ENCODE results near the gene LDHAL6B.
"Not testable (repeated sequence)": the region's sequence is repeated elsewhere in the genome, so short reads cannot be mapped to it uniquely, and the experiment has no call there.

The LDHAL6B gene

DNA sequence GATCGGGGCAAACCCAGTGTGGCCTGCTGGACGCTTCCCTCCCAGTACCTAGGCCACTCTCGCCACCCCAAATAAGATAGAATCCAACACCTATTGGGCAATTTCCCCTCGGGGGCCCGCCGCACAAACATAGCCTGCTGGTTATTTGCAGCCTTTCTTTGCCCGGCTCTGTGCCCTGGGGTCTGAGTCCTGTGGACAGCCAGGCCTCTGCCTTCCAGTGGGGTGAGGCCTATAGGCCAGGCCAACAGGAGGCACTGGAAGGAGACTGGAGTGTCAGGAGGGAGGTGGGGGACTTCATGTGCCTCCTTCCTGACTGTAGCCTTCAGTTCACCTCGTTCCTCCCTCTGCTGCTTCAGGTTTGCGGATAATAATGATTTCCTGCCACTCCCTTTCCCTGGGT is 47.4 kb upstream of the LDHAL6B start:
- Histone ChIP-seq H2BK5ac (ENCODE audit: low read length) (no peak overlapping the region), H3K27me3 (ENCODE audit: control insufficient read depth in 3 of 3, insufficient read depth in 3 of 3, low read depth in 1 of 3, low read length in 3 of 3) (no peaks in the 10 kb centered on the region), H2BK15ac (ENCODE audit: low read length) (no peak overlapping the region), H3K14ac (ENCODE audit: low read length) (no peak overlapping the region), H2AK5ac (ENCODE audit: low read depth, low read length) (no peak overlapping the region), H2BK120ac (ENCODE audit: low read depth, low read length) (no peak overlapping the region), H3K9ac (ENCODE audit: low read depth, low read length, poor library complexity) (no peak overlapping the region), H3K27ac (replicated peaks; ENCODE audit: low read length) (no peak overlapping the region), H3K18ac (ENCODE audit: low read length) (no peak overlapping the region), H3K4me1 (ENCODE audit: control insufficient read depth in 2 of 2, insufficient read depth in 1 of 2, low read depth in 1 of 2, low read length in 2 of 2) (peaks cover 0 to 2% of the 10 kb centered on the region in 2 donors), H3K36me3 (replicated peaks in 1 of 2; ENCODE audit: control insufficient read depth in 2 of 2, insufficient read depth in 2 of 2, low read length in 2 of 2) (peaks cover 9 to 63% of the 10 kb centered on the region in 2 donors), H3K23ac (ENCODE audit: low read depth, low read length, poor library complexity) (no peak overlapping the region), H2BK12ac (ENCODE audit: low read length) (no peak overlapping the region), H3K4me2 (ENCODE audit: insufficient read depth, low read length, poor library complexity, severe bottlenecking) (no peak overlapping the region), H3K79me1 (ENCODE audit: low read depth, low read length) (no peaks in the 10 kb centered on the region), H4K8ac (ENCODE audit: low read depth, low read length) (no peak overlapping the region), H3K4me3 (ENCODE audit: low read length in 2 of 2) (peak overlapping the region in 1 of 2 donors; percentile 49), H2AFZ (ENCODE audit: low read length) (no peak overlapping the region), H3K9me3 (replicated peaks in 1 of 2; ENCODE audit: control insufficient read depth in 2 of 2, insufficient read depth in 1 of 2, low read depth in 1 of 2, low read length in 2 of 2) (no peaks in the 10 kb centered on the region), H3K4ac (ENCODE audit: low read length) (no peak overlapping the region), H4K91ac (ENCODE audit: low read depth, low read length, poor library complexity) (no peak overlapping the region)
- no CpG with 5 or more reads among the region's 9 CpGs for WGBS, 2 donors (ENCODE audit: extremely low coverage in 2 of 2, insufficient read length in 2 of 2, insufficient replicate concordance in 1 of 2)
- no peak for DNase-seq (ENCODE audit: low spot score)

DNA sequence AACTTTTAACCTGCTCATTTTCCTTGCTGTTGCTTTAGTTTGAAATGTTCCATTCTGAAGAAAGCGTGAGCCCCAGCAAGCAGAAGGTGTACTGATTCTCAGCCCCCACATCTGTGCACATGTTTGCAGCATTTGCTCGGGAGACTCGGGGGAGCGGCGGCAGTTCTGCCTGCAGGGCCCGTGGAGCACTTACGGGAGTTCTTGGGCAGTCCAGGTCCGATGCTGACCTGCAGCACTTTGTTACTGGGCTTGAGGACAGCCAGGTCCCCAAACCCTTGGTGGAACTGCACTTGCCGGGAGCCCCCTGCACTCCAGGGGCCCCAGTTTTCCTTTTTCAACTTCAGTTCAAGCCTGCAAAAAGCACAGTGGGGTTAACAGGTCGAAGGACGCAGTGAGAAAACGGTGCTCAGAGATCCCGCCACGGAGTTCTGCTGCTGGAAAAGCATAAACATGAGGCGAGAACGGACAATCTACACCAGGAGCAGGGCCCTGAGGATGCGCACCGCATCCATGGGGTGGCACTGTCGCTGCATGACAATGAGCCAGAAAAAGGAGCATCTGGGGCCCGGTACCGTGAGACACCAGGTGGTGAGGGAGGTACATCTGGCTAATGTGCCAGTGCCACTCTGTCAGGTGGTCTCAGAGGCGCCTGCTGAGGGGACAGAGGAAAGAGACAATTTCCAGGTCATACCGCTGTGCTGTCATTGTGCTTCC is 45.6 kb upstream of the LDHAL6B start:
- no peak overlapping the region for H3K18ac ChIP-seq (ENCODE audit: low read length)
- no peak overlapping the region for H3K14ac ChIP-seq (ENCODE audit: low read length)
- H3K36me3 ChIP-seq (replicated peaks in 1 of 2; ENCODE audit: control insufficient read depth in 2 of 2, insufficient read depth in 2 of 2, low read length in 2 of 2) = peaks cover 9 to 54% of the 10 kb centered on the region in 2 donors
- no peak overlapping the region for H4K91ac ChIP-seq (ENCODE audit: low read depth, low read length, poor library complexity)
- no CpG with 5 or more reads among the region's 23 CpGs for WGBS, 2 donors (ENCODE audit: extremely low coverage in 2 of 2, insufficient read length in 2 of 2, insufficient replicate concordance in 1 of 2)
- H2AFZ ChIP-seq (ENCODE audit: low read length) = no peak overlapping the region
- H2BK12ac ChIP-seq (ENCODE audit: low read length) = no peak overlapping the region
- no peaks in the 10 kb centered on the region for H3K79me1 ChIP-seq (ENCODE audit: low read depth, low read length)
- no peak overlapping the region for H4K8ac ChIP-seq (ENCODE audit: low read depth, low read length)
- no peak overlapping the region for H2BK120ac ChIP-seq (ENCODE audit: low read depth, low read length)
- DNase-seq (ENCODE audit: low spot score) = no peak
- H3K4ac ChIP-seq (ENCODE audit: low read length) = no peak overlapping the region
- no peak overlapping the region for H3K9ac ChIP-seq (ENCODE audit: low read depth, low read length, poor library complexity)
- H3K4me1 ChIP-seq (ENCODE audit: control insufficient read depth in 2 of 2, insufficient read depth in 1 of 2, low read depth in 1 of 2, low read length in 2 of 2) = no peaks in the 10 kb centered on the region
- no peak overlapping the region for H2BK15ac ChIP-seq (ENCODE audit: low read length)
- no peak overlapping the region for H3K4me3 ChIP-seq (ENCODE audit: low read length in 2 of 2)
- H2BK5ac ChIP-seq (ENCODE audit: low read length) = no peak overlapping the region
- no peak overlapping the region for H3K23ac ChIP-seq (ENCODE audit: low read depth, low read length, poor library complexity)
- H3K4me2 ChIP-seq (ENCODE audit: insufficient read depth, low read length, poor library complexity, severe bottlenecking) = no peak overlapping the region
- H3K9me3 ChIP-seq (replicated peaks in 1 of 2; ENCODE audit: control insufficient read depth in 2 of 2, insufficient read depth in 1 of 2, low read depth in 1 of 2, low read length in 2 of 2) = no peaks in the 10 kb centered on the region
- no peak overlapping the region for H2AK5ac ChIP-seq (ENCODE audit: low read depth, low read length)
- no peak overlapping the region for H3K27ac ChIP-seq (replicated peaks; ENCODE audit: low read length)
- no peaks in the 10 kb centered on the region for H3K27me3 ChIP-seq (ENCODE audit: control insufficient read depth in 3 of 3, insufficient read depth in 3 of 3, low read depth in 1 of 3, low read length in 3 of 3)

DNA sequence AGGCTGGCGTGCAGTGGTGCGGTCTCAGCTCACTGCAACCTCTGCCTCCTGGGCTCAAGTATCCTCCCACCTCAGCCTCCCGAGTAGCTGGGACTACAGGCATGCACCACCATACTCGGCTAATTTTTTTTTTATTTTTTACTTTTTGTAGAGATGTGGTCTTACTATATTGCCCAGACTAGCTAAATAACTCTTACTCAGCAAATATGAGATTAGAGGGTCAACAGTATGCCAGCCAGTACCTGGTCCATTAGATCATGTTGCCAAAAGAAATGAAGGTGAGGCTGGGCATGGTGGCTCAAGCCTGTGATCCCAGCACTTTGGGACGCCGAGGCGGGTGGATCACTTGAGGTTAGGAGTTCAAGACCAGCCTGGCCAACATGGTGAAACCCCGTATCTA is 44.6 kb upstream of the LDHAL6B start:
- H2AK5ac ChIP-seq (ENCODE audit: low read depth, low read length); H3K14ac ChIP-seq (ENCODE audit: low read length); H3K79me1 ChIP-seq (ENCODE audit: low read depth, low read length); H3K27me3 ChIP-seq (ENCODE audit: control insufficient read depth in 3 of 3, insufficient read depth in 3 of 3, low read depth in 1 of 3, low read length in 3 of 3); H3K27ac ChIP-seq (replicated peaks; ENCODE audit: low read length); H3K23ac ChIP-seq (ENCODE audit: low read depth, low read length, poor library complexity); H2BK120ac ChIP-seq (ENCODE audit: low read depth, low read length); H2BK5ac ChIP-seq (ENCODE audit: low read length); DNase-seq (ENCODE audit: low spot score); H4K91ac ChIP-seq (ENCODE audit: low read depth, low read length, poor library complexity); H2AFZ ChIP-seq (ENCODE audit: low read length); H3K4me3 ChIP-seq (ENCODE audit: low read length in 2 of 2); H3K9ac ChIP-seq (ENCODE audit: low read depth, low read length, poor library complexity); H3K4me1 ChIP-seq (ENCODE audit: control insufficient read depth in 2 of 2, insufficient read depth in 1 of 2, low read depth in 1 of 2, low read length in 2 of 2); H4K8ac ChIP-seq (ENCODE audit: low read depth, low read length); H3K18ac ChIP-seq (ENCODE audit: low read length); H2BK12ac ChIP-seq (ENCODE audit: low read length); H2BK15ac ChIP-seq (ENCODE audit: low read length); H3K4ac ChIP-seq (ENCODE audit: low read length); H3K9me3 ChIP-seq (replicated peaks in 1 of 2; ENCODE audit: control insufficient read depth in 2 of 2, insufficient read depth in 1 of 2, low read depth in 1 of 2, low read length in 2 of 2); H3K4me2 ChIP-seq (ENCODE audit: insufficient read depth, low read length, poor library complexity, severe bottlenecking): not testable (repeated sequence)
- WGBS, 2 donors (ENCODE audit: extremely low coverage in 2 of 2, insufficient read length in 2 of 2, insufficient replicate concordance in 1 of 2) = no CpG with 5 or more reads among the region's 8 CpGs
- peaks cover 9 to 46% of the 10 kb centered on the region in 2 donors for H3K36me3 ChIP-seq (replicated peaks in 1 of 2; ENCODE audit: control insufficient read depth in 2 of 2, insufficient read depth in 2 of 2, low read length in 2 of 2)

DNA sequence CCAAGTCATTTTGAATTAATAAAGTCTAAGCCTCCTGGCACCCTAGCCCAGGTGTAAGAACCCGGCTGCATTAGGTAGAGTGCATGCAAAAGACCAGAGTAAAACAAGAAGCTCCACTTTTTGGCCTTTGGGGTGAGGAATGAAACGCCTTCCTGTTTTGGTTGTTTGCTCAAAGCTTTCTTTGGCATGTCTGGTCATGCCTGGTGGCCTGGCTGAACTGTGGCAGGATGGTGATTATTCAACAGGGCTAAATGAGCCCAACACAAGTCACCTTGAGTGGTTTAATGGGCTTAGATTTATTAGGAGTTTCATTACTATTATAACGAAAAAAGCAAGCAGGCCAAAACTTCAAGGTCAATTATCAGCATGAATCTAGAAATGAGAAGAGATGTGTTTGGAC is 40.9 kb upstream of the LDHAL6B start:
- Histone ChIP-seq H2AFZ (ENCODE audit: low read length) (no peak overlapping the region), H3K36me3 (replicated peaks in 1 of 2; ENCODE audit: control insufficient read depth in 2 of 2, insufficient read depth in 2 of 2, low read length in 2 of 2) (peaks cover 7 to 18% of the 10 kb centered on the region in 2 donors), H4K8ac (ENCODE audit: low read depth, low read length) (no peak overlapping the region), H3K4me1 (ENCODE audit: control insufficient read depth in 2 of 2, insufficient read depth in 1 of 2, low read depth in 1 of 2, low read length in 2 of 2) (peaks cover 2 to 4% of the 10 kb centered on the region in 2 donors), H3K18ac (ENCODE audit: low read length) (no peak overlapping the region), H3K14ac (ENCODE audit: low read length) (no peak overlapping the region), H3K27ac (replicated peaks; ENCODE audit: low read length) (no peak overlapping the region), H3K9me3 (replicated peaks in 1 of 2; ENCODE audit: control insufficient read depth in 2 of 2, insufficient read depth in 1 of 2, low read depth in 1 of 2, low read length in 2 of 2) (no peaks in the 10 kb centered on the region), H3K9ac (ENCODE audit: low read depth, low read length, poor library complexity) (no peak overlapping the region), H3K27me3 (ENCODE audit: control insufficient read depth in 3 of 3, insufficient read depth in 3 of 3, low read depth in 1 of 3, low read length in 3 of 3) (no peaks in the 10 kb centered on the region), H3K4me3 (ENCODE audit: low read length in 2 of 2) (no peak overlapping the region), H3K4ac (ENCODE audit: low read length) (no peak overlapping the region), H3K79me1 (ENCODE audit: low read depth, low read length) (no peaks in the 10 kb centered on the region), H3K4me2 (ENCODE audit: insufficient read depth, low read length, poor library complexity, severe bottlenecking) (no peak overlapping the region), H2BK12ac (ENCODE audit: low read length) (no peak overlapping the region), H2BK120ac (ENCODE audit: low read depth, low read length) (no peak overlapping the region), H3K23ac (ENCODE audit: low read depth, low read length, poor library complexity) (no peak overlapping the region), H2BK5ac (ENCODE audit: low read length) (no peak overlapping the region), H2BK15ac (ENCODE audit: low read length) (no peak overlapping the region), H2AK5ac (ENCODE audit: low read depth, low read length) (no peak overlapping the region), H4K91ac (ENCODE audit: low read depth, low read length, poor library complexity) (no peak overlapping the region)
- no peak for DNase-seq (ENCODE audit: low spot score)
- no CpG with 5 or more reads among the region's 3 CpGs for WGBS, 2 donors (ENCODE audit: extremely low coverage in 2 of 2, insufficient read length in 2 of 2, insufficient replicate concordance in 1 of 2)
